K562 (cell line): Measurements from ENCODE around the gene CTBS. TPM values are rescaled to one million over a fixed set of nuclear protein-coding genes. Genes with fewer than 3 reads are reported as not detected.
"Not testable (repeated sequence)": the region's sequence is repeated elsewhere in the genome, so short reads cannot be mapped to it uniquely, and the experiment has no call there.

ENCODE experiments used
- ATAC-seq: fragments of 200-7000 bp; cut with Tn5 transposase; 3 replicates; pipeline ENCODE4 v1.9.1; 2020; ENCODE audit warnings: moderate library complexity
- BruUV-seq: library from RNA; stranded (reverse); fragments of 400-500 nt; replicated peaks from 2 replicates; lab custom pipeline; 2021; lab: Mats Ljungman, UMichigan
- CTCF ChIA-PET: fragments of 300-600 bp; formaldehyde crosslinking; extraction: SDS; loops from one replicate; lab custom pipeline; 2021; ENCODE audit warnings: low intra/inter-chr PET ratio; lab: Yijun Ruan, JAX
- POLR2A ChIA-PET: fragments of 300-600, 350-650 bp; sonication (Branson Sonifier 250); formaldehyde crosslinking; extraction: SDS; loops from one replicate; lab custom pipeline; 2021; ENCODE audit warnings: antibody characterized with exemption, inconsistent platforms; lab: Yijun Ruan, JAX
- DNase-seq, 4 experiments: peaks; one replicate each; pipeline versions ENCODE4 v3.0.0 to v3.0.0-alpha.2; 2011 to 2018; ENCODE audit warnings: low spot score in 3 of 4, mixed read lengths in 3 of 4; ENCODE audit errors: extremely low read depth in 1 of 4
- FAIRE-seq: peaks from 2 replicates; lab custom pipeline; 2011; peaks lifted over from hg19 to GRCh38; lab: Jason Lieb, UNC
- H2AFZ ChIP-seq: 2 replicates; pipeline ENCODE4 v1.6.0; 2011; ENCODE audit warnings: low read depth, low read length, control low read depth, inconsistent platforms
- H3K27ac ChIP-seq: fragments of 200-600 bp; 3 replicates; pipeline ENCODE4 v1.8.0; 2011; ENCODE audit warnings: low read depth, mild to moderate bottlenecking, control low read depth, inconsistent platforms, low read length, moderate library complexity, mixed read lengths; ENCODE audit errors: extremely low read depth
- H3K27me3 ChIP-seq, 2 experiments: fragments of 300-600 bp in 1 of 2; 2 replicates in 1 of 2; 3 replicates in 1 of 2; pipeline versions ENCODE4 v1.6.0 to v1.8.0; 2011; ENCODE audit warnings: inconsistent platforms in 2 of 2, low read length in 2 of 2, mild to moderate bottlenecking in 1 of 2, mixed read lengths in 1 of 2, moderate library complexity in 1 of 2; ENCODE audit not compliant: control insufficient read depth in 2 of 2, insufficient read depth in 2 of 2
- H3K36me3 ChIP-seq: fragments of 300-600 bp; 3 replicates; pipeline ENCODE4 v1.8.0; 2011; ENCODE audit warnings: mild to moderate bottlenecking, low read length, inconsistent platforms; ENCODE audit not compliant: control insufficient read depth, insufficient read depth
- H3K4me1 ChIP-seq, 2 experiments: fragments of 200-600 bp in 1 of 2; replicated peaks in 1 of 2; 2 replicates in 1 of 2; 3 replicates in 1 of 2; pipeline versions ENCODE4 v1.5.1 to v1.8.0; 2011; ENCODE audit warnings: inconsistent platforms in 2 of 2, low read length in 2 of 2, mild to moderate bottlenecking in 1 of 2, mixed read lengths in 1 of 2, moderate library complexity in 1 of 2; ENCODE audit not compliant: control insufficient read depth in 2 of 2, insufficient read depth in 2 of 2
- H3K4me2 ChIP-seq: 2 replicates; pipeline ENCODE4 v1.6.1; 2011; ENCODE audit warnings: low read length, control low read depth, inconsistent platforms, mixed read lengths; ENCODE audit not compliant: insufficient read depth
- H3K4me3 ChIP-seq: fragments of 200-600 bp; sonication (generic), shearing (Covaris generic); 2 replicates; pipeline ENCODE4 v1.5.1; 2016; ENCODE audit warnings: control low read depth, inconsistent platforms
- H3K79me2 ChIP-seq: fragments of 200-600 bp; 3 replicates; pipeline ENCODE4 v1.8.0; 2011; ENCODE audit warnings: low read length, inconsistent platforms; ENCODE audit not compliant: control insufficient read depth, insufficient read depth
- H3K9ac ChIP-seq, 2 experiments: 2 replicates each; pipeline versions ENCODE4 v1.6.0 to v1.6.1; 2011; ENCODE audit warnings: low read depth in 2 of 2, low read length in 2 of 2, control low read depth in 1 of 2, inconsistent platforms in 1 of 2, mild to moderate bottlenecking in 1 of 2, mixed read lengths in 1 of 2; ENCODE audit not compliant: insufficient read depth in 1 of 2
- H3K9me1 ChIP-seq: one replicate; pipeline ENCODE4 v1.6.0; 2011; ENCODE audit warnings: inconsistent platforms, mild to moderate bottlenecking, low read length, moderate library complexity; ENCODE audit not compliant: control insufficient read depth, insufficient read depth
- H3K9me3 ChIP-seq: replicated peaks from 2 replicates; pipeline ENCODE4 v1.5.1; 2011; ENCODE audit warnings: low read depth, low read length, inconsistent platforms; ENCODE audit not compliant: control insufficient read depth, insufficient read depth
- H4K20me1 ChIP-seq: replicated peaks from 2 replicates; pipeline ENCODE4 v1.6.1; 2011; ENCODE audit warnings: low read length, inconsistent platforms, mixed read lengths; ENCODE audit not compliant: control insufficient read depth, insufficient read depth
- FOS ChIP-seq: IDR thresholded peaks from 3 replicates; pipeline ENCODE4 v1.6.1; 2011; ENCODE audit not compliant: insufficient read length; ENCODE audit errors: extremely low read depth
- IRF2 ChIP-seq: sonication (generic); formaldehyde crosslinking; IDR thresholded peaks from 2 replicates; pipeline ENCODE4 v1.8.1; 2022; ENCODE audit warnings: mild to moderate bottlenecking, missing genetic modification reagents
- KAT8 ChIP-seq: fragments of 450-650 bp; IDR thresholded peaks from 2 replicates; pipeline ENCODE4 v1.6.1; 2016; ENCODE audit warnings: low read depth, mild to moderate bottlenecking
- PYGO2 ChIP-seq: fragments of 450-650 bp; IDR thresholded peaks from 2 replicates; pipeline ENCODE4 v1.6.1; 2016; ENCODE audit warnings: mild to moderate bottlenecking, missing genetic modification characterization, moderate library complexity, missing compliant biosample characterization
- ZNF146 ChIP-seq: IDR thresholded peaks from one replicate; pipeline ENCODE4 v1.6.1; 2018; ENCODE audit warnings: missing compliant biosample characterization; ENCODE audit not compliant: unreplicated experiment
- ZNF212 ChIP-seq: fragments of 450-650 bp; formaldehyde crosslinking; IDR thresholded peaks from 2 replicates; pipeline ENCODE4 v1.4.0; 2020; ENCODE audit warnings: mild to moderate bottlenecking
- ZNF717 ChIP-seq: fragments of 250-450 bp; sonication (Bioruptor Pico); IDR thresholded peaks from 2 replicates; pipeline ENCODE4 v1.5.0; 2021
- WGBS: fragments of 100-300 bp; shearing (Covaris generic); methylation state at CpG from one replicate; pipeline ENCODE4 v1.1.6; 2016; ENCODE audit warnings: low coverage, mixed read lengths; ENCODE audit not compliant: insufficient coverage; ENCODE audit errors: missing lambda C conversion rate; 5-methylcytosine and 5-hydroxymethylcytosine counted together
- in situ Hi-C: fragments of 300-500 bp; cut with MboI; formaldehyde crosslinking; loops from 4 replicates; pipeline ENCODE4 v1.15.0; 2018; ENCODE audit warnings: inconsistent platforms, mixed read lengths
- intact Hi-C: fragments of 100-400 bp; cut with micrococcal nuclease; formaldehyde crosslinking; loops from 2 replicates; pipeline ENCODE4 v1.14.2; 2022
- polyA plus RNA-seq, 8 experiments: library from polyadenylated mRNA; depleted of rRNA in 4 of 8; stranded (reverse) in 5 of 8; unstranded in 3 of 8; fragments of >200 nt; fragmentation: Nextera tagmentation in 2 of 8; fragmentation: Illumina TruSeq in 1 of 8; extraction: Ambion mirVana in 2 of 8; extraction: Trizol in 1 of 8; gene quantifications; 2 replicates each; pipeline versions ENCODE4 v1.2.1 to v1.2.3, GENCODE V29; 2011 to 2014; ENCODE audit warnings: inconsistent platforms in 1 of 8, missing spikeins in 1 of 8
- total RNA-seq, 7 experiments: library from RNA; depleted of rRNA in 6 of 7; stranded (reverse); fragments of >200 nt in 6 of 7; fragmentation: Illumina TruSeq in 2 of 7; extraction: Trizol in 2 of 7; gene quantifications; 2 replicates each; pipeline versions ENCODE4 v1.2.1 to v1.2.3, GENCODE V29; 2011 to 2021; ENCODE audit warnings: low replicate concordance in 1 of 7

Gene CTBS
- total and polyA plus RNA-seq, 9 of the 15 experiments (the other 6 are each of a cell fraction or from before 2014, with no cell fraction given): 3.0 to 19.8 (median 9.9) TPM

GRCh38 chr1:84594959-84595358, 20.7 kb upstream of the CTBS start:
- WGBS: 30% methylated on average over 2 of the region's 2 CpGs
- in situ Hi-C loops: not testable (repeated sequence)

GRCh38 chr1:84587099-84587498, 12.9 kb upstream of the CTBS start:
- DNase-seq (no peak), ATAC-seq (no peak), FAIRE-seq (no peak)
- Histone ChIP-seq H3K79me2 (no peaks in the 10 kb centered on the region), H4K20me1 (no peaks in the 10 kb centered on the region), H3K9me1 (no peaks in the 10 kb centered on the region), H3K9ac (no peak overlapping the region), H3K9me3 (no peaks in the 10 kb centered on the region), H3K4me3 (no peak overlapping the region)
- WGBS: 23% methylated on average over 3 of the region's 3 CpGs
- TF ChIP-seq PYGO2 (no peak), IRF2 (CRISPR knock-in tag) (no peak), FOS (no peak), KAT8 (no peak), ZNF717 (CRISPR knock-in tag) (no peak), ZNF212 (CRISPR knock-in tag) (no peak)
- TF ChIP-seq, all 486 proteins: peak for 0
- POLR2A ChIA-PET: interaction anchor here (2.9 kb wide), 1 partner anchor 12 kb away, joined by 11 read pairs; the partner anchor contains the start of gene CTBS
- in situ Hi-C loops: no loop called here
- BruUV-seq: no TSS peak
- peaks cover 0 to 3% of the 10 kb centered on the region in 2 experiments; a peak in 2 of 5 replicates for H3K27me3 ChIP-seq
- H3K4me1 ChIP-seq: peaks cover 0 to 18% of the 10 kb centered on the region in 2 experiments; a peak in 3 of 5 replicates
- H2AFZ ChIP-seq: no peak overlapping the region
- H3K27ac ChIP-seq: no peak overlapping the region
- H3K4me2 ChIP-seq: no peak overlapping the region
- CTCF ChIA-PET: no interaction called here
- no peaks in the 10 kb centered on the region for H3K36me3 ChIP-seq
- intact Hi-C loops: no loop called here

More at GRCh38 chr1:84594959-84595358, 20.7 kb upstream of the CTBS start:
- H3K4me2 ChIP-seq, H3K79me2 ChIP-seq, ATAC-seq, H3K4me1 ChIP-seq, H4K20me1 ChIP-seq, H3K9ac ChIP-seq, H2AFZ ChIP-seq, DNase-seq, H3K27ac ChIP-seq, BruUV-seq, CTCF ChIA-PET, H3K36me3 ChIP-seq, intact Hi-C loops, H3K9me1 ChIP-seq, FAIRE-seq, H3K9me3 ChIP-seq, H3K27me3 ChIP-seq, H3K4me3 ChIP-seq: not testable (repeated sequence)
- POLR2A ChIA-PET: interaction anchor here (0.6 kb wide), 1 partner anchor 21 kb away, joined by 3 read pairs; the partner anchor contains the start of gene CTBS
- TF ChIP-seq ZNF146 (CRISPR knock-in tag): peak; percentile 83
